ENCODE data around the gene SHROOM3.

Gene SHROOM3

GRCh38 chr4:76485450-76485849 is 50.4 kb downstream of the SHROOM3 start:
- no peaks in the 10 kb centered on the region for H4K20me1 ChIP-seq (ENCODE audit: low read depth, low read length)
- no peaks in the 10 kb centered on the region for H3K9me2 ChIP-seq (replicated peaks; ENCODE audit: insufficient read depth, low read length)
- no peak overlapping the region for H3K27ac ChIP-seq (ENCODE audit: low read depth, low read length)
- TF ChIP-seq EZH2phosphoT487 (conservative IDR thresholded peaks at IDR 0.05; ENCODE audit: low read length) (no peak), CTCF (IDR thresholded peaks at IDR 0.05; ENCODE audit: insufficient read depth, low read length, poor library complexity, severe bottlenecking) (no peak)
- no peak overlapping the region for H2AFZ ChIP-seq (ENCODE audit: low read depth, low read length, severe bottlenecking)
- no peak overlapping the region for H3K9ac ChIP-seq (ENCODE audit: low read length)
- no peaks in the 10 kb centered on the region for H3K9me3 ChIP-seq (ENCODE audit: insufficient read depth, low read length)
- no peaks in the 10 kb centered on the region for H3K79me2 ChIP-seq (ENCODE audit: insufficient read depth, low read length)
- no peaks in the 10 kb centered on the region for H3K27me3 ChIP-seq (ENCODE audit: low read length)
- H3K4me2 ChIP-seq (ENCODE audit: low read depth, low read length, poor library complexity, severe bottlenecking): no peak overlapping the region
- no peaks in the 10 kb centered on the region for H3K36me3 ChIP-seq (ENCODE audit: low read length)
- H3K4me3 ChIP-seq (ENCODE audit: insufficient read depth, low read length, poor library complexity, severe bottlenecking): no peak overlapping the region
- H3F3A ChIP-seq (ENCODE audit: insufficient read depth): no peaks in the 10 kb centered on the region

- Histone ChIP-seq H2AFZ (ENCODE audit: low read depth, low read length, severe bottlenecking) (no peak overlapping the region), H3K4me2 (ENCODE audit: low read depth, low read length, poor library complexity, severe bottlenecking) (no peak overlapping the region), H3K36me3 (ENCODE audit: low read length) (no peaks in the 10 kb centered on the region), H3F3A (ENCODE audit: insufficient read depth) (no peaks in the 10 kb centered on the region), H3K79me2 (ENCODE audit: insufficient read depth, low read length) (no peaks in the 10 kb centered on the region), H3K27ac (ENCODE audit: low read depth, low read length) (no peak overlapping the region), H3K27me3 (ENCODE audit: low read length) (no peaks in the 10 kb centered on the region), H3K9me3 (ENCODE audit: insufficient read depth, low read length) (no peaks in the 10 kb centered on the region), H3K4me3 (ENCODE audit: insufficient read depth, low read length, poor library complexity, severe bottlenecking) (no peak overlapping the region), H3K9me2 (replicated peaks; ENCODE audit: insufficient read depth, low read length) (no peaks in the 10 kb centered on the region), H4K20me1 (ENCODE audit: low read depth, low read length) (no peaks in the 10 kb centered on the region), H3K9ac (ENCODE audit: low read length) (no peak overlapping the region)
- no peak for TF ChIP-seq CTCF (IDR thresholded peaks at IDR 0.05; ENCODE audit: insufficient read depth, low read length, poor library complexity, severe bottlenecking)
- TF ChIP-seq EZH2phosphoT487 (conservative IDR thresholded peaks at IDR 0.05; ENCODE audit: low read length): no peak
Observed at GRCh38 chr4:76486588-76487276, 51.7 kb downstream of the SHROOM3 start.

GRCh38 chr4:76487621-76488020 is 52.6 kb downstream of the SHROOM3 start:
- Histone ChIP-seq H3K4me3 (ENCODE audit: insufficient read depth, low read length, poor library complexity, severe bottlenecking) (no peak overlapping the region), H4K20me1 (ENCODE audit: low read depth, low read length) (no peaks in the 10 kb centered on the region), H3K27me3 (ENCODE audit: low read length) (no peaks in the 10 kb centered on the region), H3K9me3 (ENCODE audit: insufficient read depth, low read length) (no peaks in the 10 kb centered on the region), H3K36me3 (ENCODE audit: low read length) (no peaks in the 10 kb centered on the region), H3K9me2 (replicated peaks; ENCODE audit: insufficient read depth, low read length) (no peaks in the 10 kb centered on the region), H3F3A (ENCODE audit: insufficient read depth) (no peaks in the 10 kb centered on the region), H3K27ac (ENCODE audit: low read depth, low read length) (no peak overlapping the region), H3K4me2 (ENCODE audit: low read depth, low read length, poor library complexity, severe bottlenecking) (no peak overlapping the region), H3K9ac (ENCODE audit: low read length) (no peak overlapping the region), H2AFZ (ENCODE audit: low read depth, low read length, severe bottlenecking) (no peak overlapping the region), H3K79me2 (ENCODE audit: insufficient read depth, low read length) (no peaks in the 10 kb centered on the region)
- TF ChIP-seq EZH2phosphoT487 (conservative IDR thresholded peaks at IDR 0.05; ENCODE audit: low read length) (no peak), CTCF (IDR thresholded peaks at IDR 0.05; ENCODE audit: insufficient read depth, low read length, poor library complexity, severe bottlenecking) (no peak)
